GM19395 (cell line): ENCODE results near the gene C8B.

Source experiments
- ATAC-seq: cut with Tn5 transposase; IDR thresholded peaks from one replicate; pipeline ENCODE4 v1.9.1; 2021; ENCODE audit warnings: mild to moderate bottlenecking, moderate library complexity; ENCODE audit not compliant: unreplicated experiment

C8B gene

DNA sequence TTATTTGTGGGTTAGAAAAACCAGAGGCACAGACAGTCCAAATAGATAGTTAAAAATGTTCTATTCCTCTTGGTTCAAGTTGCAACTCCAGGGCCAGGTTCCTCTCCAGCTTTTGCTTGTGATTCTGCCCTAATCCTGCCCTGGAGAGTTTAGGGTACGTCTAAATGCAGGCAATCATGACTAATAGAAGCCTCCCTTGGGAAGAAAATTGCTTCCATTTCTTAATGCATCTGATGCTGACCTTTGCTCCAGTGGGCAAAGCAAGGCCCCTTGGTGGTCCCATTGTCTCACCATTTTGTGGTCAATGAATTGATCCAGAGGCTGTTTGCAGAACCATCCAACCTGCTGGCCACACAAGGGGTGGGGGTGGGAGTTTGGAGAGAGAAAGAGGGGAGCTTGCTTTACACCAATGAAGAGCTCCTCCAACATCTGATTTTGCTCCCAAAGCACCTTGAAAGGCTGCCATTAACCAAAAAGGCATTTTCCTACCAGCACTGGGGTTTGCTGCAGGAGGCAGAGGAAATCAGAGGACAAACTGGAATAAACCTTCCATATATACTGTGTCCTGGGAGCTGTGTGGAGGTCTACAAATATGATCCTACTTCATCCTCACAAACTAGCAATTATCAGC lies 31.3 kb downstream of the C8B start:
- no peak for ATAC-seq

DNA sequence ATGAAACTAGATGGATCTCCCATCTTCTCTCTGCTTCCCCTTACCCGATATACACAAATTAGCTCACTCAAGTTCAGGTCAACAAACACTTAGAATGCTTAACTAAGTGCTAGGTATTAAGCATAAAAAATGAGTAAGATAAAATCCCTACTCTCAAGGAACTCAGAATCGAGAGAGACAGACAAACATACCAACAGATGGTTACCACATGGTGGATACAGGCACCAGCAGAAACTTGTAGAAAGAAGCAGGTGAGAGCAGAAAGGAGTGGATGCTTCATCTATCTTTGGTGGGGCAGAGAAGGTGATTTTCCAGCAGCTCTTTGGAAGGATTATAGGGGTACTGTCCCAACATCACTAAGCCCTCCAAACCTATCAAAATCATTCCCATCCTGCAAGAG lies 32.2 kb downstream of the C8B start:
- ATAC-seq = no peak

DNA sequence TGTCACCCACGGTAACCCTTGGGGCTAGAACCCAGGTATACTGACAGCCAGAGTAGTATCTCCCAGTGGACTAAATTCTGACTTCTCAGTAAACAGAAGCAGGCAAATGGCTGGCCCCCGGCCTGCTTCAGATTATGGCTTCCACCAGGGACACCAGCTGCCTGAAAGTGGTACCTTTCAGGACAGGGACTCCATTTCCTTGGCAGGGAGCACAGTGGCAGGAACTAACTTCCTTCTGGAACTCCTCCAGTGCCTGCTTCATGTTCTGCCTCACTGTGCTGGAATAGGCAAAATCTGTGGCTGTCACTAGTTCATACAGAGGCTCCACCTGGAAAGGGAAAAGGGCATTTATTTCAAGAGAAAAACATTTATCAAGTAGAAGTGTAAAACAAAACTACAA lies 32.7 kb downstream of the C8B start:
- no peak for ATAC-seq

DNA sequence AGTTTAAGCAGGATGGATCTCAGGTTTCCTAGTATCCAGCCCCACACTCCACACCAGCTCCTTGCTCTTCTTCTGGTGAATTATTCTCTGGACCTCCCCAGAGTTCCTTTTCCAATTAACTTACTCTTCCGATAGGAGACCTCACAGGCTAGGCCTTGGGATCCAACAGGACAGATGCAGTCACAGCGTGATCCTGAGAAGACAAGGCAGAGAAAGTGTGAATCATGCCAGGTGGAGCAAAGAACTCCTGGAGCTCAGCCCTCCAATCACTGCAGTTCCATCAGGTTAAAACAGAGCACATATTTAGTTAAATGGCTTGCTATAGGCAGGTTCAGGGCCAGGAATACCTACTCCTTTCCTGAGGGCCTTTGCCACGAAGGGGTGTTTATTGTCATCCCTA lies 34.1 kb downstream of the C8B start:
- no peak for ATAC-seq

DNA sequence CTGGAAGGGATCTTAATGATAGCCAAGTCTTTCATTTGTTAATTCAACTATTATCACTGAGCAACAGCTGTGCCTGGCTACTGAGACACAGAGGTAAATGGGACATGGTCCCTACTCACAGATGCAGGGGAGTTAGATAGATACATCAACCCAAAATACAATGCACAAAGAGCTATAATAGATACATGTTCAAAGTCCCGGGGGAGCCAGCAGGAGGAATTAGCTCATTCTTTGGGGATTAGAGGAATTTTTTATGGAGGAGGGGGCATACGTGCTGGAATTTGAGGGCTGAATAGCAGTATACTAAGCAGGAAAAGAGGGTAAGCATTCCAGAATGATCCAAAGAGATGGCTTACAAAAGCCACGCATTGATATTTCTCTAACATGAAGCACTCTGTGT lies 34.6 kb downstream of the C8B start:
- ATAC-seq = no peak

DNA sequence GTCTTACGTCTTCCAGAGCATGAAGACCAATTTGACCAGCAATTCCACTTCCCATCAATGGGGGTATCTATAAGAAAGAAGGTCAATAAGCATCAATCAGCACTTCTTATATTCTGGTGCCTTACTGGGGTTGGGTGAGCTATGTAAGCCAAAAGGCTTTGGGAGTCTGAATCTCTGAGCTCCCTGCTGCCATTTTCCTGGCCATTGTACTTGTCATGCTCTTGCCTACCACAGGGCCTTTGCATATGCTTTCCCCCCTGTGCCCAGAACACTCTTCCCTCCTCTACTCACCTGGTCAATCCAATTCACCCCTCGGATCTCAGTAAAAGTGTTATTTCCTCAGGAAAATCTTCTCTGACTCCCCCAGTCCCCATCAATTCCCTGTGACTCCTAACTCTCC lies 36.3 kb downstream of the C8B start:
- no peak for ATAC-seq

DNA sequence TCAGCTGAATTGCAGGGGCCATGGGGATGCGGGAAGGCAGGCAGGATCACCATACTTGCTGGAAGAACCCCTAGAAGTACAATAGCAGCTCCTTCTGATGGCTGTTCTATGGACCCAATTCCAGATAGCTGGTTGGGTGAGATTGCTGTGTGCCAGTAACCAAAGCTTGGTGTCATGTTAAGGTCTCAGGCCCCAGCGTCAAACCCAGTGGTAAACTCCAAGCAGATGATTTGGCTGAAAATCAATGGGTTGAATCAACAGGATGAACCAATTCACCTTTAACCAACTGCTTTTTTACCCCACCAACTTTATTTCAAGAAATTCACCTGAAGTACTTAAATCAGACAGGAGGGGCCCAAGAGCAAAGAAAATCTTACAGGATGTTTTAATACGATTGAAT lies 37.8 kb downstream of the C8B start:
- ATAC-seq = no peak

DNA sequence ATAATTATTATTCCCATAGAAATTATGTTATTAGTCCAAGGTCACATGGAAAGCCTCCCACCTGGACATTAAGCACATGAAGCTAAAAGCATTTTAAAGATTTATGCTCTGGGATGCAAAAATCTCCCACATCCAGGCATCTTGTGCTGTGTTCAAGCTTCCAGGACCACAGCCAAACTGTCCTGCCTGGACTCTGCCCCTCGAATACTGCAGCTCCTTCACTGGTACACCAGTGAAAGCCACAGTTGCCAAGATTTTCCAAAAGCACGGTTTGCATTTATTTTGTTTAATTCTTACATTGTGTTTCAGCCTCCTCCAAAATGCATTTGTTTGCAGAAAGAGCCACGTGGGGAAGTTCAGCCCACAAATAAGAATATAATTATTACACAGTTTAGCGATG lies 38.6 kb downstream of the C8B start:
- ATAC-seq = no peak

DNA sequence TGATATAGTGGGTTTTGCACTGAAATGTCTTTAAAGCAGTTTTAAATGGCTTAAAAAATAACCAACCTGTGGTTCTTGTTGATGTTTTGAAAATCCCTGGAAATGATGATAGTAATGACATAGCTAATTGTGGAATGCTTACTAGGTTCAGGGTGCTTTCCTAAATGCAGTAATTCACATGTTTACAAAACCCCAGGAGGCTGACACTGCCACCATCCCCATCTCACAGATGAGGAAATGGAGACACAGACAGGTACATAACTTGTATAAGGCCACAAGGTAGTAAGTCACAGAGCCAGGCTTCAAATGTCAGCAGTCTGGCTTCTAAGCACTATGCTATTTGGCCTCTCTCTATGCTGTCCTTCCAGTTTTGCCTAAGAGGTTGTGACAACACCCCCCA lies 40.6 kb downstream of the C8B start:
- ATAC-seq = no peak

DNA sequence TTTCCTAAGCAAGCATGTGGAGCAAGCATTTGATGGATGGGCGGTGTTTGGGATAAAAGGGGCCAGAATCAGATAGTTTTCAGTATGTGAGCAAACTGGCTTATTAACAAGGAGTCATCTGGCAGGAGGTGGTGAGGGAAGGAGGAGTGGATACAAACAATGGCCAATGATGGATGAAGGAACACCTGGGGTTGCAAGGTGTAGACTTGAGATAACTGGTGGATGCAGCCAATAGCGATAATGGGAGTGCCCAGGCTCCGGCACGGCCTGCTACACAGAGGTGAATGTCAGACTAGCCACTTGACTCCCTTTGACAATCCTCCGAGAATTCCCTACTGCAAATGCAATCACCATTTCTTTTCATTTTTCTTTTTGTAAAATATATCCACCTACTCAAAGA lies 41.7 kb downstream of the C8B start:
- no peak for ATAC-seq

DNA sequence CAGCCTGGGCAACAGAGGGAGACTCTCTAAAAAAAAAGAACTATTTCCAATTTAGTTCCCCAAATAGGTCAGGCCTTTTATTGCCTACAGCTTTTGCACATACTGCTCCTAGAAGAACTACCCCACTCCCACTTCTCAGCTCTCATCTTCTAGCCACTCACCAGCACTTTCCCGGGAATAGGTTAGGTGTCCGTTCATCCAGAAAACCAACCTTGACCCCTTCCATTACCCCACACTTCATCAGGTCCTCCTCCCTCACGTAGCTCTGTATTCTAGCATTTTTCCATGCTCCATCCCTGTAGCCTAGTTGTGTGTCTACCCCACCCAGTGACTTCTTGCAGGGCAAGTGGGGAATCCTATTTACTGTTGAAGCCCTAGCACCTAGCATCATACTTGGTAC lies 42.6 kb downstream of the C8B start:
- no peak for ATAC-seq

DNA sequence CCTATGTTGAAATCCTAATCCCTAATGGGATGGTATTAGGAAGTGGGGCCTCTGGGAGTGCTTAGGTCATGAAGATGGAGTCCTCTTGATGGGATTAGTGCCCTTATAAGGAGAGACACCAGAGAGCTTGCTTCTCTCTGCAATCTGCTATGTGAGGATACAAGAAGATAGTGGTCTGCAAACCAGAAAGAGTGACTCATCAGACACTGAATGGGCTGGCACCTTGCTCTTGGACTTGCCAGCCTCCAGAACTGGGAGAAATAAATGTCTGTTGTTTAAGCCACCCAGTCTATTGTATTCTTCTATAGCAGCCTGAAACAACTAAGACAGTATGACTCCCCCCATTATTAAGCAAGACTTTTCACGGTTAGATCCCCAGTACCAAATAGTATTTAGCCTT lies 43.3 kb downstream of the C8B start:
- ATAC-seq = no peak

DNA sequence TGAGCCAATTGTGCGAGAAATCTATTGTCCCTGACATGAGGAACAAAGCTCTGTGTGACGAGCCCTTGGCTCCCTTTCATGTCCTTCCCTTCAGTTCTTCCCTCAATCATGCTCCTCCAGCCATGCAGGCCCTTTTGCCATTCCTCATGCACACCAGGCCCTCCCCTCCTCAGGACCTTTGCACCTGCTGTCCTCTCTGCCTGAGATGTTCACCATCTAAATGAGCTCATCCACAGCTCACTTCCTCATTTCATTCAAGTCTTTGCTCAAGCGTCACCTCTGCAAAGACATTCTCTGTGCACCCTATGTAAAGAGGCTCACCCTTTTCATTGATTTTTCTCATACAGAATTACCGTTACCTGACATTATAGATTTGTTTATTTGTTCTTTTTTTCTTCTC lies 43.7 kb downstream of the C8B start:
- ATAC-seq = no peak

DNA sequence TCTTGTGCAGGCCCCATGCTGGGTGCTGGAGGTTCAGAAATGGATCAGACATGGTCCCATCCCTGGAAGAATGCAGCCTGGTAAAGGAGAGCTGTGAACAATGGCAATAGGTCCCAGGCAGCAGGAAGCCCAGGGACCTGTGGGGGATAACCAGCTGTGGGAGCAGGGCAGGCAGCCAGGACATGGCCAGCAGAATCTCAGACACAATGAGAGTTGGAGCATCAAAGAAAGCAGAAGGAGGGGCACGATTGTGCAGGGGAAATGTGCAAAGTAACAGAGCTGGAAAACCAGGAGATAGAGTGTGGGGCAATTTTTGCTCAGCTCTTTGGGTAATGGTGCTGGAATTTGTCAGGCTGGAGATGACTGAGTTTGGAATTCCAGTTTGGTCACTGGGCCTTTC lies 44.3 kb downstream of the C8B start:
- ATAC-seq = no peak

DNA sequence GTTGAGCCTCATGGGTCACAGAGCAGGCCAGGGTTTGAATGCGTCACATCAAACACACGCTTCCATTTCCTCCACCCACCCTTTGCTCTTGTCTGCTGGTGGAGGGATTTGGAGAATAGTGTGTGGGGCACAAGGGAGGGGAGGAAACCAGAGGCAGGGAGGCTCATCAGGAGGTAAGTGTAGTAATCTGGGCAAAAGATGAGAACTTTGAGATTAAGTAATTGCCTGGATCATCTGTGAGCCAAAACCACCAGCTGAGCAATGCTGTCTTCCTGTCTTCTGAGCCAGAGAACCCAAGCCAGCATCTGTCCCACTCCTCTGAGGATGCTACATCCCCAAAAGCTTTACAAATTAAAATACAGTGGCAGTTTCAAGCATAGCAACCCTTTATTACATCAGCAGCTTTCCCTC lies 45.2 kb downstream of the C8B start:
- no peak for ATAC-seq

DNA sequence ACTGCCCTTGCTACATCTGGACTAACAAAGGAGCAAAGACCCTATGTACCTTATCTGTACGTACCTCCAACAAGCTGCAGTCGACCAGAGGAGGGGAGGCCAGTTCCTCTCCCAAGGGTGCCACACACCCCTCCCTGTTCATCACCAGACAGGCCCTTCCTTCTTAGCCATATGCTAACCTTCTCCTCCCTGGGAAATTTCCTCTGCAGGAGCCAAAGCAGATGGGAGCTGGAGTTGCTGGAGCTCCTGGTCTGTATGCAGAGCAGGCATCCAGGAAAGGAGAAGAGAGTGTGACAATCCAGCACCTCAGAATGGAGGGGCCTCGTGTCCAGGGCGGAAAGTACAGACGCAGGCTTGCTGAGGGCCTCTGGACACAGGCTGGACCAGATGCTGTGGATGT lies 48.5 kb downstream of the C8B start:
- no peak for ATAC-seq

DNA sequence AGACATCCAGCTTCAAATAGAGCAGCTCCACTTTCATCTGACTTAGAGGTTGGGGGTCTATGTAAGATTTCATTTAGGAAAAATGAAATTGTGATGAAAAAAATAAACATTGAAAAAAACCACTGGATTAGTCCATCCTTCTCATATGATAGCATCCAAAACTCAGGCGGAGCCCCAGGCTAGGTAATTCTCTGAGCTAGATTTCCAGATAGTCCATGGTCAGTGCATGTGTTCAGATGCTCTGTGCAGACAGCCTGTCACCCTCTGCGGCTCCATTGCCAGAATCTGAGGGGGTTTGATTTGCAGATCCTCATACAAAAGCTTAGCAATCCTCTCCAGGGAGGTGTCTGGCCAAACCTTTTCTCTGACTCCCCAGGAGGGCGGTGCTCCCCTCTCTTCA lies 49.2 kb downstream of the C8B start:
- no peak for ATAC-seq

DNA sequence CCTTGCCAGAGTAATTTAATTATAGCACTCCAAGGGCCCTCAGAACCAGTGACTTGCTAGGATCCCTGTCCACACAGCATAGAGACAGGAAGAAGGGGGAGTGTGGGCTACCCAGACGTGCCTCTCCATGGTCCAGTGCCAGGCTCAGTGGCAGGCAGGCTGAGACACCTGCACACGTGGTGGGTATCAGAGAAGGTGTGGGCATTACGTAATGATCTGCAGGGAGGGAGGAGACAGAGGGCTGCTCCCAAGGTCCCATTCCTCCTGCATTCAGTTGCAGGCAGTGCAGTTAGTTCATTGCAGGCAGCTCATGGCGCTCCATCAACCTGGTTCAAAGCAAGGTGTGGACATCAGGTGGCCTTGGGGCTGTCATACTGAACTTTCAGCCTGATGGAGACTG lies 49.9 kb downstream of the C8B start:
- no peak for ATAC-seq

DNA sequence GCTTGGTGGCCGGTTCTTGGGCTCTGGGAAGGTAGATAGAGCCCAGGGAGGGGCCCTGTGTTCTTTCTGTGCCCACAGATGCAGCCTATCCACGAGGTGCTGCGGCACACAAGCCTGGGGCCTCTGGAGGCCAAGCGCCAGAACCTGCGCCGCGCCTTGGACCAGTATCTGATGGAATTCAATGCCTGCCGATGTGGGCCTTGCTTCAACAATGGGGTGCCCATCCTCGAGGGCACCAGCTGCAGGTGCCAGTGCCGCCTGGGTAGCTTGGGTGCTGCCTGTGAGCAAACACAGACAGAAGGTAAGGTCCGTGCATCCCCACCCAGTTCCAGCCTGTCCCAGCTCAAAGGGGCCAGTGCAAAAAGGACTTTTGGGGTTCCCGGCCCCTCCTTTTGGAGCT lies 53.5 kb downstream of the C8B start:
- no peak for ATAC-seq

DNA sequence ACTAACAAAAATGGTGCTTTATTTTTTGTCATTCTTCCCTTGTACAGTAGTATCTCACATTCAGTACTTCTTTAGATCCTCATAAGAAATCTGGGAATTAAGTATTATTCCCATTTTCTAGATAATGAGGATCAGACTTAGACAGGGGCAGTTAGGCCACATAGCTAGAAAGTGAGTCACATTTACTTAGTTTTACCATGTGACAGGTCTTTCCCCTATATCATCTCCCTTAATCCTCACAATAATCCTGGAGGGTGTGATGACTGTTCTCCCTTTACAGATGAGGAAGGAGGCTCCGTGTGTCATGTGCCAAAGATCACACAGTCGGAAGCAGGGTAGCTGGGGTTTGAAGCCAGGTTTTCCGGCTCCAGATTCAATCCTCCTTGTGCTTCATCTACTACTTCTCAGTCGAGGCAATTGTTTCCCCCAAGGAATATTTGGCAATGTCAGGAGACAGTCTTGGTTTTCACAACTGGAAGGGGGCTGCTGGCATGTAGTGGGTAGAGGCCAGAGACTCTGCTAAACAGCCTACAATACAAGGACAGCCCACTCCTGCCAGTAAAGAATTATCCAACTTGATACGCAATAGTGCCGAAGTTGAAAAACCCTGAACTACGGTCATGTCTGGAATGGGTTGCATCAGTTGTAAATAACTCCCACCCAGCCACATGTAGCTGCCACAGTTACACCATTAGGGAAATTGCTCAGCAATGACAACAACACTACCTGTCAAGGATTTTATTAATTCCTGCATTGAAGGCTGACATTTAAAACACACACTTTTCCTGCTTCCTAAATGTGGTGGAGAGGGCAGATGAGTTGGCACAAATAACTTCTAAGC lies 54.5 kb downstream of the C8B start:
- no peak for ATAC-seq

DNA sequence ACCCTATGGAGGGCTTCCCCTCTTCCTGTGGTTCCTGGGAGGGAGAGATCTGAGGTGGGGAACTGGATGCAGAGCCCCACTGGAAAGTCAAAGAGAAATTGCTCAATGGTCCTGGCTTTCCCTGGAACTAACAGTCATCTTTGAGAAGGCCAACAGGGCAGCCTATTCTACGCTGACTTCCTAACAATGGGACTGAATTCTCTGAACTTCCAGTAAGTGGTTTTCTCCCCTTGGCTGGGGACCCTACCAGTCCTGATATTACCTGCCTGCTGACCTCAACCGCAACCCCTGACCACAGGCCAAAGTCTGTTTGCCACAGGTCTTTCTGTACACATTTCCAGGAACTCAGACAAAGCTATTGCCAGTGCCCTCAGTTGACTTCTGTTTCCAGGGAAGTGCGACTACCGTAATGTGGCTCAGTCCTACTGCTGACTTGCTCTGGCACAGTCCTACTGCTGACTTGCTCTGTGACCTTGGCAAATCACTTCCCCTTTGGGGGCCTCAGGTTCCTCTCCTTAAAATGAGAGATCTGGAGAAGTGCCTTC lies 55.3 kb downstream of the C8B start:
- no peak for ATAC-seq

DNA sequence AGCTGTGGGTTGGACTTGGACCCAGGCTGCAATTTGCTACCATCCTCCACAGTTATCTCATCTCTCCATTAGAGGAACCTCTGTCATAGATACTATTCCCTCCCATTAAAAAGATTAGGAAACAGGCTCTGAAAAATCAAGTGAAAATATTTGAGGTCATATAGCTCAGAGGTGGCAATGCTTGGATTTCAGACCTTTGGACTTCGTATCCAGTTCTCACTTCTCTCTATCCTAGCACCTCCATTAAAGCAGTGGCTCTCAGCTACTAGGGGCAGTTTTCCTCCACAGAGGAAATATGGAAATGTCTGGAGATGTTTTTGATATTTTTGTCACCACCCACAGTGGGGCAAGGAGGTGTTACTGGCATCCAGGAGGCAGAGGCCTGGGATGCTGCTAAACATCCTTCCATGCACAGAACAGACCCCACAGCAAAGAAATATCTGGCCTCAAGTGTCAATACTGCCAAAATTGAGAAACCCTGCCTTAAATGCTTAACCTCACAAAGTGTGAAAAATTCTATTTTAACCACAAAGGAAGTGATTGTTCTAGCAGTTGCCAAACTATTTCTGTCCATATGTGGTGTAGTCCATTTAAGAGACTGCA lies 57.1 kb downstream of the C8B start:
- ATAC-seq = no peak
